HFFc6 (cell line): Measurements from ENCODE around the gene TNFSF13. TPM values are rescaled to one million over a fixed set of nuclear protein-coding genes. Genes with fewer than 3 reads are reported as not detected.
A peak's percentile ranks its signal among the peaks of the same experiment; 100 is the strongest.

Experiments
- DNase-seq: peaks from one replicate; pipeline ENCODE4 v3.0.0-alpha.2; 2018
- H3K27ac Mint-ChIP-seq: 2 replicates; pipeline ENCODE4 v1.8.0; 2020; ENCODE audit warnings: mild to moderate bottlenecking, mixed read lengths
- H3K27me3 Mint-ChIP-seq: 2 replicates; pipeline ENCODE4 v1.8.0; 2021; ENCODE audit warnings: mild to moderate bottlenecking, moderate library complexity, mixed read lengths; ENCODE audit not compliant: insufficient read depth
- H3K36me3 Mint-ChIP-seq: 2 replicates; pipeline ENCODE4 v1.8.0; 2021; ENCODE audit warnings: low read depth, mixed read lengths
- H3K4me1 Mint-ChIP-seq: 2 replicates; pipeline ENCODE4 v1.8.0; 2020; ENCODE audit warnings: low read depth, mixed read lengths
- H3K4me3 Mint-ChIP-seq: 2 replicates; pipeline ENCODE4 v1.8.0; 2020; ENCODE audit warnings: mild to moderate bottlenecking, moderate library complexity, mixed read lengths
- H3K9me3 Mint-ChIP-seq: 2 replicates; pipeline ENCODE4 v1.8.0; 2020; ENCODE audit warnings: mild to moderate bottlenecking, mixed read lengths
- CTCF ChIP-seq: fragments of 200-600 bp; sonication (generic); IDR thresholded peaks from 2 replicates; pipeline ENCODE4 v1.5.0; 2021; ENCODE audit warnings: antibody characterized with exemption, mild to moderate bottlenecking
- total RNA-seq, 6 experiments: library from RNA; stranded (reverse); fragmentation: NEBNext Ultra II Directional; extraction: Animal tissue kit (Norgen Biotek cat#: 25700); gene quantifications; 2 replicates in 1 of 6; 3 replicates in 5 of 6; pipeline ENCODE4 v1.2.3, GENCODE V29; 2021

Gene TNFSF13
- total RNA-seq, 6 experiments from 2014 or later: 1.2 to 2.8 (median 1.5) TPM

GRCh38 chr17:7559320-7560171 is 996 bp downstream of the TNFSF13 start:
- Mint-ChIP-seq H3K27me3 (peaks cover 8% of the 10 kb centered on the region), H3K36me3 (peaks cover 8% of the 10 kb centered on the region), H3K4me1 (peaks cover 41% of the 10 kb centered on the region), H3K9me3 (no peaks in the 10 kb centered on the region), H3K27ac (no peak overlapping the region; the same call in 1 of the 2 replicates), H3K4me3 (no peak overlapping the region)
- TF ChIP-seq CTCF: no peak
- DNase-seq: no peak

GRCh38 chr17:7560172-7561027 is 1.9 kb downstream of the TNFSF13 start:
- Mint-ChIP-seq H3K27me3 (peaks cover 8% of the 10 kb centered on the region), H3K4me1 (peaks cover 41% of the 10 kb centered on the region), H3K27ac (peak overlapping the region; percentile 91), H3K36me3 (peaks cover 8% of the 10 kb centered on the region), H3K9me3 (no peaks in the 10 kb centered on the region), H3K4me3 (peak overlapping the region; percentile 99)
- DNase-seq: no peak
- no peak for TF ChIP-seq CTCF

GRCh38 chr17:7561028-7561575 is 2.6 kb downstream of the TNFSF13 start:
- H3K27ac Mint-ChIP-seq: peak overlapping the region; percentile 91
- H3K9me3 Mint-ChIP-seq: no peaks in the 10 kb centered on the region
- TF ChIP-seq CTCF: peak; percentile 79
- H3K36me3 Mint-ChIP-seq: peaks cover 8% of the 10 kb centered on the region
- H3K4me3 Mint-ChIP-seq: peak overlapping the region; percentile 99
- peaks cover 5% of the 10 kb centered on the region for H3K27me3 Mint-ChIP-seq
- peak; percentile 73 for DNase-seq
- peaks cover 41% of the 10 kb centered on the region for H3K4me1 Mint-ChIP-seq

- H3K4me3 Mint-ChIP-seq: peak within 1 kb of the TSS; percentile 99
- H3K27ac Mint-ChIP-seq: peak within 1 kb of the TSS; percentile 91
- peaks cover 8% of the 10 kb centered on the region for H3K36me3 Mint-ChIP-seq
These were observed 3.1 kb downstream of the TNFSF13 start, which contains the start of gene SENP3 for GRCh38 chr17:7561589-7562207. TSS of gene SENP3 (plus strand) at chr17:7561919. CDS start at chr17:7563077, 1,158 bp downstream.

More at GRCh38 chr17:7561589-7562207, 3.1 kb downstream of the TNFSF13 start, which contains the start of gene SENP3:
- peaks cover 3% of the 10 kb centered on the region for H3K27me3 Mint-ChIP-seq
- H3K9me3 Mint-ChIP-seq: no peaks in the 10 kb centered on the region
- no peak for TF ChIP-seq CTCF
- DNase-seq: peak; percentile 77
- H3K4me1 Mint-ChIP-seq: peaks cover 41% of the 10 kb centered on the region
